GM21529 (cell line): ENCODE results near the gene LCE7A.

Source experiments
- ATAC-seq: cut with Tn5 transposase; IDR thresholded peaks from one replicate; pipeline ENCODE4 v1.9.1; 2021; ENCODE audit not compliant: unreplicated experiment

The LCE7A gene

DNA sequence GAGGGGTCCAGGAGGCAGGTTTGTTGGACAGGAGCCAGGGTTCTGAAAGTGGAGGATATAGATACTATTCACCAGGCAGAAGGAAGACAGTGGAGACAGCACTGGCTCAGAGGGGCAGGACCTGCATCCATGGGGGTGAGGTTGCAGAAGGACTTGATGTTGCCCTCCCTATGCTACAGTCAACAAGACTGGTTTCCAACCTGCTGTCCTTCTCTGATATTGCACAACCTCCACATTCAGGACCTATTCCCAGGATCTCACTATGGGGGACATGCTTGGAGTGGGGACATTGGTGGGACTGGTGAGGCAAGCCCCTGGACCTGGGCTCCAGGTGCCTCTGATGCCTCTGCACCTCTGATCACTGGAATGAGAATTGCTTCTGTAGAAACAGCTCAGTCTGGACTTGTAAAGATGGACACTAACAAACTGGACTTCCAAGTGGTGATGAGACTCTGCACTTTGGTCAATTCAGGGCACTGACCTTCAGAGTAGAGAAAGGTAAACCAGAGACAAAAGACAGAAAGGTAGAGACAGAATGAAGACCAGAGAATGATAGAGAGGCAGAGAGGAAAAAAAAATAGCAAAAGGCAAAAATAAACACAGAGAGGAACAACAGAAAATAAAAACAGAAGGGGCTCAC, 19.9 kb downstream of the LCE7A start:
- no peak for ATAC-seq

DNA sequence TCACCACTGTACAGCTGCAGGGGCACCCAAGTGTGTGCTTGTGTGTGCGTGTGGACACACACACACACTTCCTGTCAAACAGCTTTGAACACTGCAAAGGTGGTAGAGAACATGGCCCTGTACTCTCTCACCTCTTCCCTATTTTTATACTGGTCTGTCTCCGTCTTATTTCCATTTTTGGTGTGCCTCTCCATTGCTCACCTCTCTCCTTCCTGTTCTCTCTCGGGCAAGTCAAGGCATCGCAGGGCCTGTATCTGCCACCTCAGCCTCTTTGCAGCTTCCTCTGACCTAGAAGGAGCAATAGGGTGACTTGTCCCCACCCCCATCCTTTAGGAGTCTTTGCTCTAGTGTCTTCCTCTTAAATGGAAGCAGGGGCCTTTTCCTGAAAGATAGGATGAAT, 20.5 kb downstream of the LCE7A start:
- ATAC-seq, result no peak

DNA sequence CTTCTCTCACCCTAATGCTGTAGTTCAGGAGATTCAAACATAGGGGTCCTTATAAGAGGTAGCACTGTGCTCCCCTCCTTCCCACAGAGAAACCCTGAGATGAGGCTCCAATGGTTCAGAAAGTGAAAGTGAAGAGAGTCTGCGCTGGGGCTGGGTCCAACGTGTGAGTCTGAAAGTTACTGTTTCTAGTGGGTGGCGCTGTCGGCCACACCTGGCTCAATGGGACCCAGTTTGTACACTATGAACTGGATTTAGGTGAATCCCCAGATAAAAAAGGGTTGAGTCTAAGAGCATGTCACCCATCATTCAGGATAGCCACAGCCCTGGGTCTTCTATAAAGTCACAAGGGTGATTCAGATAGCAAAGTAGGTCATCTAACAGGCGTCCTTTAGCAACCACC, 21.1 kb downstream of the LCE7A start:
- ATAC-seq, result peak; percentile 80

DNA sequence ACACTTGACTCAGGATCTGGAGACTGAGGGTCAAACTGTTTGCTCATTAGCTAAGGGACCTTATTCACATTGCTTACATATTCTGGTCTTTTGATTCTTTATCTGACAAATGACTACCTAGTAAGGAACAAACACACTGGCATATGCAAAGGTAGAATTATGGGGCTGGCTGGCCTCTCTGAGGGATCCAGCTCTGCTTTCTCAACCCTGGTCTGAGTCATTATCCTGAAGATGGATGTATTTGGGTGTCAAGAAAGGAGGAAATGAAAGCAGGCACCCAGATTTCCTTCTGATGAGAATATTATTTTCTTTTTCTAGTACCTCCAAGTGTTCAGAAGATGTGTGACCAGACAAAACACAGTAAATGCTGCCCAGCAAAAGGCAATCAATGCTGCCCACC, 24.3 kb downstream of the LCE7A start:
- no peak for ATAC-seq

DNA sequence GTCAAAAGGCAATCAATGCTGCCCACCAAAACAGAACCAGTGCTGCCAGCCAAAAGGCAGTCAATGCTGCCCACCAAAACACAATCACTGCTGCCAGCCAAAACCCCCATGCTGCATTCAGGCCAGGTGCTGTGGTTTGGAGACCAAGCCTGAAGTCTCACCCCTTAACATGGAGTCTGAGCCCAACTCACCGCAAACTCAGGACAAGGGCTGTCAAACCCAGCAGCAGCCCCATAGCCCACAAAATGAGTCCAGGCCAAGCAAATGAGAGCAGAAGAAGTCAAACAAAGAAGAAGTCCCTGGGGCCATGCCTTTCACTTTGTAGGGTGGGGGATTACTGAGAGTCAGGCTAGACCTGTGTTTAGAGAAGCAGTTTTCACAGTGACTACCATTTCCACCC, 24.7 kb downstream of the LCE7A start:
- ATAC-seq, result no peak

DNA sequence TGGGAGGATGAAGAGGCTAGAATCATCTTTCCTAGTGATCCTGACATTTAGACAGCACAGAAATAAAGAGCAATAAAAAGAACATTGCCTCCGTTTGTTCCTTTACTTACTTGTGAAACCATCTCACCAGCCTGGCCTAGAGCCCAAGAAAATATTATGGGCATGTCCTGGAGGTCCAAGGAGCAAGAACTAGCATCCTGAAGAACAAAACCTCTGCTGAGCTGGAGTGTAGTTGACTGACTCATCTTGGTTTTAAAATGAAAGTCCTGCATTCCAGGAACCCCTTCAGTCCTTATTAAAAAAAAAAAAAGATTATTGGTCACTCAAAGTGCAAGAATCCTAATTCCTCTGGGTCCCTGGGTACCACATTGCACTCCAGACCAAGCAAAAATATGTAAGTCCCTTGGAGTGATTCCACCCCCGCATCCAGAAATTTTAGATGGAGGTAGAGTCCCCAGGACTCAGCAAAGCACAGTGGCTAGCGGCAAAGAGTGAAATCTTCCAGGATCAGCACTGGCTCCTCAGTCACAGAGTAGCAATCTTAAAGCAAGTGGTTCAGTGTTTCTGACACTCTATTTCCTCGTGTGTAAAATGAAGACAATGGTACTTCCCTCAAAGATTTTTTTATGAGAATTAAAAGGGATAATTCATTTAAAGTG, 25.3 kb downstream of the LCE7A start:
- no peak for ATAC-seq

DNA sequence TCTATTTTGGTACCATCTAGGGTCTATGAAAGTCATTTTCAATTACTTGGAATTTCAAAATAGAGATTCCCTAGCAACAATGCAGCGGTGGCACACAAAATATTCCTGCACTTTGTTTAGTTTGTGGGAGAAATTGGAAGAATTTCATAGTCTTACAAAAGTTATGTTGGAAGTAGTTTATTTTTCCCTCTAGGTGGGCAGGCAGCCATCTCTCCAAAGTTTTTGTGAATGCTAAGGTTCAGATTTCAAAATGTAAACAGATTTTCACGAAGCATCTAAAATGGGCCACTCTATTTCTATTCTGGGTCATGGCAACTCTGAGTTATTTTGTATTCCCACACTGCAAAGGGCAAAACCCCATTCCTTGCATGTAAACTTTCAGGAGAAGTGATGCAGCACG, 26.3 kb downstream of the LCE7A start:
- ATAC-seq, result no peak

DNA sequence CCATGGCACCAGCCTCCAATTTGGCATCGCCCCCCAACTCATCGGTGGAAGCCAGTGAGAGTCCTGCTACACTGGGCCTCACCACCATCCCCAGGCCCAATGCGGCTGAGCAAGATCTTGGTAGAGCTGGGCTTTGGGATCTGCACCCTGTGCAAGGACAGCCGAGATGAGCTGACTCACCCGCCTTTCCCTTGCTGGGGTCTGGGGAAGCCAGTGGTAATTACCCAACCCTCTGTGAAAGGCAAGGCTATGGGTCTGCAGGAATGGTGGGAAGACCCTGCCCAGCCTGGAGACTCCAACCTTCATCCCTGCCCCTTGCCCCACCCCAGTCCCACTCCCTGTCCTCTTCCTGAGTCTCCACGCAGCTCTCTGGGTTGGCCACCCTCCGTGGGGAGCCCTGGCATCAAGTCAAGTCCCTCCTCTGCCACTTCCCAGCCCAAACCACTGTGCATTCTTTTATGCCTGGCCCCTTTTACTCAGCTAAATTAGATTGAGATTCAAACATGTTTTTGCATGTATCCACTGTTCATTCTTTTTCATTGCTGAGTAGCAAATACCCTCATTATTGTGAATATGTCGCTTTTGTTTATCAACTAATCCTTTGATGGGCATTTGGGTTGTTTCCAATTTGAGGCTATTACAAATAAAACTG, 27.1 kb downstream of the LCE7A start:
- ATAC-seq, result no peak

DNA sequence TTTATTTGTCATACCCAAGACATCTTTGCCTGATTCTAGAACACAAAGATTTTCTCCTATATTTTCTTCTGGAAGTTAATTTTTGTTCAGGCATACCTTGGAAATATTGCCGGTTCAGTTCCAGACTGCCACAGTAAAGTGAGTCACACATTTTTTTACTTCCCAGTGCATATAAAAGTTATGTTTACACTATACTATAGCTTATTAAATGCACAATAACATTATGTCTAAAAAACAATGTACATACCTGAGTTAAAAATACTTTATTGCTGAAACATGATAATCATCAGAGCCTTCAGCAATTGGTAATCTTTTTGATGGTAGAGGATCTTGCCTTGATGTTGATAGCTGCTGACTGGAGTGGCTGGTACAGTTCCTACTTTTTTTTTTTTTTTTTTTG, 28.3 kb downstream of the LCE7A start:
- ATAC-seq, result no peak

DNA sequence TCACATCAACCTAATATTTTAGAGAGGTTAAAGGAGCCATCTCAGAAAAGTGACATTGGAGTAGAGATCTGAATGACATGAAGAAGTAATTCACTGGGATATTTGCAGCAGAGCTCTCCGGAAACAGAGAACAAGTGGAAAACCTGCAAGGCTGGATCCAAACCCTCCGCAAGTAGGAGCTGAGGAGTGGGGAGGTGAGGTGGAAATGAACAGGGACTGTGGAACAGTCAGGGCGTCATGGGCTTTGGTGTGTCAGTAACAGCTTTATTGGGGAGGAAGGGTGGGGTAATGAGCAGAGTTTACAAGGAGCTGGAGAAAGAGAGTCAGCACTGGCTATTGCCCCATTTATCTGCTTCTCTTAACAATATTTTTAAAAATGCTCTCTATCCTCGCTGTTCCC, 39.2 kb downstream of the LCE7A start:
- ATAC-seq, result no peak

DNA sequence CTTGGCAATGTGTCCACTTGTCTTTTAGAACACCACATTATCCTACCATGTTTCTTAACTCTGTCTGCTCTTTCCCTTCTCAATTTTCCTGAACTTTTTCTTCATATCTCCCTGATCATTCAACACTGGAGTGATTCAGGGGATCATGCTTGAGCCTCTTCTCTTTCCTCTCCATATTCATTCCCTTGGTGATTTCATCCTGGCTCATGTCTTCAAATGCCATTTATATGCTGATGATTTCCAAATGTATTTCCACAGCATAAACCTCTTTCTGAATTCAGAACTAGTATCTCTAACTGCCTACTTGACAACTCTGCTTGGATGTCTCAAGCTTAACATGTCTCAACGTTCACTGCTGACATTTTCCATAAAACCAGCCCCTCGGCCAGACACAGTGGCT, 40.1 kb downstream of the LCE7A start:
- no peak for ATAC-seq

DNA sequence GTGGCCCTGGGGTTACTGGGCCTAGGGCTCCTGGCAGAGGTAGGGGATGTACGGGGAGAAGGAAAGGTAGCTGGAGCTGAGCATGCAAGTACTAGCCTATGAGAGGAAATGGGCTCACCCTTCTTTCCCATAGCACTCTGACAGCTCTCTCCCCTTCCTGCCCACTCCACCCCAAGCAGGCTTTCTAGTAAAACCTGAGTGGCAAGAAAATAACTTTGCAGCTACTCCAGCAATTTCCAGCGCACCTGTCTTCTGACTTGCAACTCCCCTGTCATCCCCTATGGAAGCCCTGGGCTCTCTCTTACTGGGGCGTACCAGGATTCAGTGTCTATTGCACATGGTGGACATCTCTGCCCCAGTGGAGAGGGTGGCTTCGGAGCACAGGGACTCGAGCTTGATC, 41.8 kb downstream of the LCE7A start:
- no peak for ATAC-seq

DNA sequence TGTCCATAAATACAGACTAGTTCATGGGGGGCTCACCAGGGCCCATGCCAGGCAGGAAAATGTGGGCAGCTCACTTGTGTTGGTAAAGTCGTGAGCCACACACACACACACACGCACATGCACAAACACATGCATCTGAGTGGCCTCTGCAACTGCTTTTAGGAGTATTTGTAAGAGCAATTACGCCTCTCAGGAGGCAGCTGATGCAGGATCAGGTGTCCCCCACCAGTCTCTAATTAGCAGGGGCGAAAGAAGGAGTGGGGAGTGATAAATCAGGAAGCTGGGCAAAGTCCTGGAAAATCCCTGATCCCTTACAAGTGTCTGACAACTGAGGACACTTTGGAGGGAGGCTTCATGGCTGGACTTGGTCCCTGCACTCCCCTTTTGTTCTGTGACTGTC, 42.8 kb downstream of the LCE7A start:
- no peak for ATAC-seq

DNA sequence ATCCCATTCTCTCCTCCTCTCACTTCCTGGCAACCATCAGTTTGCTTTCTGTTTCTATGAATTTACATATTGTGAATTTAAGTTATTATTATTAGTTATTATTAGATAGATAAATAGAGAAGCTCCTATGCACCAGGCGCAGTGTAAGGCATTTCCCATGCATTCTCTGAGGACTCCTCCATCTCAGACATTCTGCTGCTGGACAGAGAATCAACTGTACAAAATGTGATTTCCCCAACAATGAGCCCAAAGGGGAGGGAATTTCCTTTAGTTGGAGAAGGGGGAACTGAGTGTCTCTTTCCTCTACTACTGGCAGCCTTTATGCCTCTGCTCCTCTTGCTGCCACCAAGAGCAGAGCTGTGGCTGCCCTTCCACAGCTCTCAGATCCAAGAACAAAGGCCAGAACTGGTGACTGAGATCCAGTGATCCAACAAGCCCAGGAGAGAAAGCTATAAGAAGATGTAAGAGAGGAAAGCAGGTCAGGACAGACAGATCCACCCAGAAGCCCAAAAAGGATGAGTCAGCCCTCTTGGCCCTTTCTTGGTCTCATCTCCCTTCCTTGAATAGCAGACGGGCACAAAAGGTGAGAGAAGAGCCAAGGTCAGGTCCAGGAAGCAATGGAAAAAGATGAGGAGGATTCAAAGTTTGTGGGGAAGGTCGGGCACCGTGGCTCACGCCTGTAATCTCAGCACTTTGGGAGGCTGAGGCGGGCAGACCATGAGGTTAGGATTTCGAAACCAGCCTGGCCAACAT, 45.1 kb downstream of the LCE7A start:
- ATAC-seq, result no peak

DNA sequence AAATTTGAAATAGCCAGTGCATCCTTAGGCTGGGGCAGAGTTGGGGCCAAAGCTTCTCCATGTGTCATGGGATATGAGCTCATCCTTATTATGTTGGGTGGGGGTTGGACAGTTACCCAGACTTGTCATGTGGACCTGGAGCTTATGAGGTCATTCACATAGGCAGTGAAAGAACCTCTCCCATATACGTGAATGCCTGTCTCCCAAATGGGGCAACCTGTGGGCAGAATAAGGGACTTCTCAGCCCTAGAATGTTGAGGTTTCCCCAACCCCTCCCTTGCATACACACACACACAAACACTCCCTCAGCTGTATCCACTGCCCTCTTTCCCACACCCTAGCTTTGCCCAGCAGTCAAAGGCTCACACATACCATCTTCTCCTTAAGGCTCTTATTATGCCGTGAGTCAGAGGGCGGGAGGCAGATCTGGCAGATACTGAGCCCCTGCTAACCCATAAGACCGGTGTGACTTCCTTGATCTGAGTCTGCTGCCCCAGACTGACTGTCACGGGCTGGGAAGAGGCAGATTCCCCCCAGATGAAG, 46.3 kb downstream of the LCE7A start:
- no peak for ATAC-seq

DNA sequence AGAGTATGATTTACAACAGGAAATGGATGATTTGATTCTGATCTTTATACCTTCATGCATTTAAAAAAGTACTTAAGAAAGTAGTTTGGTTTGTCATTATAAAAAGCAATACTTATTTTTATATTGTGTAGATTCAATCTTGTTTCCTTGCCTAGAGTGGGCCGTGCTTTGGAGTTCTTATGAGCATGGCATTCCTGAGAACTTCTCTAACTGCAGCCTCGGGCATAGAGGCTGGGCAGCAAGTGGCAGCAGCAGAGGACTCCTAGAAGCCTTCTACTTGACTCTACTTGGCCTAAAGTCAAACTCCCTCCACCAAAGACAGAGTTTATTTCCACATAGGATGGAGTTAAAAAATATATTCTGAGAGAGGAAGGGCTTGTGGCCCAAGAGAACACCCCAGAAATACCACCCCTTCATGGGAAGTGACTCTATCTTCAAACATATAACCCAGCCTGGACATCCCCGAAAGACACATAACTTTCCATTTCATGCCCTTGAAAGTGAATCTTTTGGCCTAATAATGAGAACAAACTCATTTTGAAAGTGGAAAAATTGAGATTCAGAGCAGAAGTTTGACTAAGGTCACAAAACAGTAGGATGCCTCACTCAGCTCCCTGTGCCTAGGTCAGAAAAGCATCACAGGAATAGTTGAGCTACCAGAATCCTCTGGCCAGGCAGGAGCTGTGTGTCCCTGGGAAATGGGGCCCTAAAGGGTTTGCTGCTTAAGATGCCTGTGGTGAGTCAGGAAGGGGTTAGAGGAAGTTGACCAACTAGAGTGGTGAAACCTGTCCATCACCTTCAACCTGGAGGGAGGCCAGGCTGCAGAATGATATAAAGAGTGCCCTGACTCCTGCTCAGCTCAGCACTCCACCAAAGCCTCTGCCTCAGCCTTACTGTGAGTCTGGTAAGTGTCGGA, 48.1 kb downstream of the LCE7A start, which contains the start of gene IVL:
Gene IVL, plus strand, starts transcription at position 861 of the 916 bp plus-strand sequence. CDS start 1,252 bp downstream, outside the sequence.
- ATAC-seq, result peak; percentile 65

DNA sequence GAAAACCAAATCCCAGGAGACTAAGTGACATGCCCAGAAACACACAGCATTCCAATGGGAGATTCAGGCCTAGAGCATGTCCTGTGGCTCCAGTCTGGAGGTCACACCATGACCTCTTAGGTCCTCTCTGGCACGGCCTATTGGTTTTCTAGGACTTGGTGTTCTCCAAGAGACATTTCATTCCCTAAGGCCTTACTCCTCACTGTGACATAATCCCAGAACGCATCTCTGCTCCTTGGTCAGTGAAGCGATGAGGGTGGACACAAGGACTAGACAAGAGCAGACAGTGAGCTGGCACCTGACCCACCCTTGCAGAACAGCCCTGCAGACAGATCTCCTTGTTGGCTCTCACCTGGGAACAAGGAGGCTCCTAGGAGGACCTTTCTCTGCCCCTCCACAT, 49.4 kb downstream of the LCE7A start:
- no peak for ATAC-seq
